ENCODE measurements around the gene PRKN. TPM values are rescaled to one million over a fixed set of nuclear protein-coding genes. Genes with fewer than 3 reads are reported as not detected.

Gene PRKN
- total RNA-seq, 1 donor from 2014 or later, result 0.79 TPM

GRCh38 chr6:161436106-161436876, 1291.3 kb downstream of the PRKN start:
- FAIRE-seq, result no peak

GRCh38 chr6:161435748-161436070, 1291.9 kb downstream of the PRKN start:
- no peaks in the 10 kb centered on the region for H3K36me3 ChIP-seq (ENCODE audit: control insufficient read depth, insufficient read depth, low read length)
- H3K4me3 ChIP-seq (ENCODE audit: low read depth, low read length), result no peak overlapping the region
- H3K27me3 ChIP-seq (ENCODE audit: control insufficient read depth, insufficient read depth, low read length), result no peaks in the 10 kb centered on the region
- DNase-seq (ENCODE audit: low read depth) (no peak), FAIRE-seq (no peak)
- TF ChIP-seq CTCF (IDR thresholded peaks at IDR 0.05; ENCODE audit: insufficient read depth, low read length, severe bottlenecking), result no peak

More at GRCh38 chr6:161436106-161436876, 1291.3 kb downstream of the PRKN start:
- Histone ChIP-seq H3K4me3 (ENCODE audit: low read depth, low read length) (no peak overlapping the region), H3K27me3 (ENCODE audit: control insufficient read depth, insufficient read depth, low read length) (no peaks in the 10 kb centered on the region), H3K36me3 (ENCODE audit: control insufficient read depth, insufficient read depth, low read length) (no peaks in the 10 kb centered on the region)
- no peak for TF ChIP-seq CTCF (IDR thresholded peaks at IDR 0.05; ENCODE audit: insufficient read depth, low read length, severe bottlenecking)
- no peak for DNase-seq (ENCODE audit: low read depth)

GRCh38 chr6:161434921-161435747, 1292.4 kb downstream of the PRKN start:
- no peak for TF ChIP-seq CTCF (IDR thresholded peaks at IDR 0.05; ENCODE audit: insufficient read depth, low read length, severe bottlenecking)
- no peak for FAIRE-seq
- Histone ChIP-seq H3K36me3 (ENCODE audit: control insufficient read depth, insufficient read depth, low read length) (no peaks in the 10 kb centered on the region), H3K27me3 (ENCODE audit: control insufficient read depth, insufficient read depth, low read length) (no peaks in the 10 kb centered on the region), H3K4me3 (ENCODE audit: low read depth, low read length) (no peak overlapping the region)
- no peak for DNase-seq (ENCODE audit: low read depth)

- no peaks in the 10 kb centered on the region for H3K27me3 ChIP-seq (ENCODE audit: control insufficient read depth, insufficient read depth, low read length)
Observed at GRCh38 chr6:161434350-161434749, 1293.2 kb downstream of the PRKN start.

GRCh38 chr6:161432546-161432945, 1295.0 kb downstream of the PRKN start:
- H3K27me3 ChIP-seq (ENCODE audit: control insufficient read depth, insufficient read depth, low read length), result no peaks in the 10 kb centered on the region
- DNase-seq (ENCODE audit: low read depth) (no peak), FAIRE-seq (no peak)
- TF ChIP-seq CTCF (IDR thresholded peaks at IDR 0.05; ENCODE audit: insufficient read depth, low read length, severe bottlenecking), result no peak
- H3K4me3 ChIP-seq (ENCODE audit: low read depth, low read length), result no peak overlapping the region
- no peaks in the 10 kb centered on the region for H3K36me3 ChIP-seq (ENCODE audit: control insufficient read depth, insufficient read depth, low read length)

More at GRCh38 chr6:161434350-161434749, 1293.2 kb downstream of the PRKN start:
- TF ChIP-seq CTCF (IDR thresholded peaks at IDR 0.05; ENCODE audit: insufficient read depth, low read length, severe bottlenecking), result no peak
- no peaks in the 10 kb centered on the region for H3K36me3 ChIP-seq (ENCODE audit: control insufficient read depth, insufficient read depth, low read length)
- DNase-seq (ENCODE audit: low read depth) (no peak), FAIRE-seq (no peak)
- H3K4me3 ChIP-seq (ENCODE audit: low read depth, low read length), result no peak overlapping the region

All from bronchial epithelial cell (primary cell).